ENCODE data around the gene MDM2. TPM values are rescaled to one million over a fixed set of nuclear protein-coding genes. Genes with fewer than 3 reads are reported as not detected.

MDM2 gene
- total RNA-seq, 1 experiment from 2014 or later: 207 TPM

- ChIA-PET CTCF (interaction anchor here (1.1 to 1.6 kb wide), 4 partner anchors 10 to 290 kb away, joined by 3 to 5 read pairs (median 3); no protein-coding TSS in a partner anchor), POLR2A (no interaction called here)
- H3K27me3 Mint-ChIP-seq (ENCODE audit: low read depth): no peaks in the 10 kb centered on the region
- no peak overlapping the region for H3K27ac Mint-ChIP-seq
- no peak for DNase-seq (ENCODE audit: low spot score)
- no peak for TF ChIP-seq AR (CRISPR knock-in tag; IDR thresholded peaks at IDR 0.05)
- TF ChIP-seq ZNF263 (CRISPR knock-in tag; IDR thresholded peaks at IDR 0.05; ENCODE audit: low read depth): no peak
- no peaks in the 10 kb centered on the region for H3K9me3 Mint-ChIP-seq
- H3K36me3 Mint-ChIP-seq: no peaks in the 10 kb centered on the region
- no peak overlapping the region for H3K4me3 Mint-ChIP-seq
- ATAC-seq: no peak
- H3K4me1 Mint-ChIP-seq: peaks cover 14% of the 10 kb centered on the region
Measured at GRCh38 chr12:68866950-68867349, 59.0 kb downstream of the MDM2 start.

GRCh38 chr12:68867606-68868005 lies 59.6 kb downstream of the MDM2 start:
- ChIA-PET POLR2A (no interaction called here), CTCF (interaction anchor here (0.8 to 1.6 kb wide), 5 partner anchors 10 to 289 kb away, joined by 3 to 5 read pairs (median 3); no protein-coding TSS in a partner anchor)
- no peaks in the 10 kb centered on the region for H3K27me3 Mint-ChIP-seq (ENCODE audit: low read depth)
- no peak for TF ChIP-seq ZBTB43 (CRISPR knock-in tag; IDR thresholded peaks at IDR 0.05)
- DNase-seq (ENCODE audit: low spot score) (peak; percentile 56), ATAC-seq (peak; percentile 57)
- H3K27ac Mint-ChIP-seq: no peak overlapping the region
- no peaks in the 10 kb centered on the region for H3K9me3 Mint-ChIP-seq
- H3K4me3 Mint-ChIP-seq: no peak overlapping the region
- no peaks in the 10 kb centered on the region for H3K36me3 Mint-ChIP-seq
- H3K4me1 Mint-ChIP-seq: peaks cover 14% of the 10 kb centered on the region

- CTCF ChIA-PET: interaction anchor here (0.8 to 1.6 kb wide), 3 partner anchors 38 to 262 kb away, joined by 3 read pairs; no protein-coding TSS in a partner anchor
- H3K4me3 Mint-ChIP-seq: no peak overlapping the region
- POLR2A ChIA-PET: no interaction called here
Measured at GRCh38 chr12:68868043-68868790, 60.2 kb downstream of the MDM2 start.

GRCh38 chr12:68870011-68870410 lies 62.0 kb downstream of the MDM2 start:
- DNase-seq (ENCODE audit: low spot score): no peak
- peaks cover 14% of the 10 kb centered on the region for H3K4me1 Mint-ChIP-seq
- H3K27ac Mint-ChIP-seq: no peak overlapping the region
- no peaks in the 10 kb centered on the region for H3K27me3 Mint-ChIP-seq (ENCODE audit: low read depth)
- no peak for ATAC-seq
- no peak overlapping the region for H3K4me3 Mint-ChIP-seq
- H3K36me3 Mint-ChIP-seq: no peaks in the 10 kb centered on the region
- POLR2A ChIA-PET: no interaction called here
- CTCF ChIA-PET: no interaction called here
- H3K9me3 Mint-ChIP-seq: no peaks in the 10 kb centered on the region
- TF ChIP-seq ZSCAN18 (CRISPR knock-in tag; IDR thresholded peaks at IDR 0.05): no peak
- no peak for TF ChIP-seq TEAD1 (CRISPR knock-in tag; IDR thresholded peaks at IDR 0.05)
- no peak for TF ChIP-seq GRHL2 (CRISPR knock-in tag; IDR thresholded peaks at IDR 0.05; ENCODE audit: insufficient replicate concordance, severe bottlenecking)
- TF ChIP-seq ZMAT4 (CRISPR knock-in tag; IDR thresholded peaks at IDR 0.05): no peak
- TF ChIP-seq ESRRA (CRISPR knock-in tag; IDR thresholded peaks at IDR 0.05; ENCODE audit: borderline replicate concordance): no peak
- no peak for TF ChIP-seq NR3C1 (CRISPR knock-in tag; conservative IDR thresholded peaks at IDR 0.05; ENCODE audit: low read depth)
- no peak for TF ChIP-seq CDX4 (CRISPR knock-in tag; IDR thresholded peaks at IDR 0.05; ENCODE audit: borderline replicate concordance)
- no peak for TF ChIP-seq NR2C2 (CRISPR knock-in tag; IDR thresholded peaks at IDR 0.05)
- TF ChIP-seq SMAD4 (CRISPR knock-in tag; IDR thresholded peaks at IDR 0.05): no peak
- TF ChIP-seq E2F1 (CRISPR knock-in tag; IDR thresholded peaks at IDR 0.05): no peak

More at GRCh38 chr12:68868043-68868790, 60.2 kb downstream of the MDM2 start:
- TF ChIP-seq SMAD4 (CRISPR knock-in tag; IDR thresholded peaks at IDR 0.05) (no peak), JUN (CRISPR knock-in tag; IDR thresholded peaks at IDR 0.05) (no peak), FOXJ3 (CRISPR knock-in tag; IDR thresholded peaks at IDR 0.05; ENCODE audit: borderline replicate concordance) (no peak), CBFB (CRISPR knock-in tag; IDR thresholded peaks at IDR 0.05; ENCODE audit: low read depth) (no peak), E2F4 (CRISPR knock-in tag; IDR thresholded peaks at IDR 0.05; ENCODE audit: borderline replicate concordance, low read depth) (no peak)
- no peak overlapping the region for H3K27ac Mint-ChIP-seq
- ATAC-seq (no peak), DNase-seq (ENCODE audit: low spot score) (no peak)
- H3K27me3 Mint-ChIP-seq (ENCODE audit: low read depth): no peaks in the 10 kb centered on the region
- H3K36me3 Mint-ChIP-seq: no peaks in the 10 kb centered on the region
- H3K4me1 Mint-ChIP-seq: peaks cover 14% of the 10 kb centered on the region
- no peaks in the 10 kb centered on the region for H3K9me3 Mint-ChIP-seq
